PC-3 (cell line): ENCODE results near the gene B4GALNT3. TPM values are rescaled to one million over a fixed set of nuclear protein-coding genes. Genes with fewer than 3 reads are reported as not detected.

Experiments used
- ATAC-seq: fragments of 200-7000 bp; cut with Tn5 transposase; 2 replicates; pipeline ENCODE4 v1.9.1; 2020; ENCODE audit warnings: mild to moderate bottlenecking, moderate library complexity
- BruUV-seq: library from RNA; stranded (reverse); fragments of 400-500 nt; replicated peaks from 2 replicates; lab custom pipeline; 2021; lab: Mats Ljungman, UMichigan
- CTCF ChIA-PET: fragments of 300-600 bp; sonication (Branson Sonifier 250); formaldehyde crosslinking; loops from one replicate; lab custom pipeline; 2022; ENCODE audit warnings: antibody characterized with exemption; lab: Charles Lee
- POLR2A ChIA-PET: fragments of 300-600 bp; sonication (Branson Sonifier 250); formaldehyde crosslinking; loops from one replicate; lab custom pipeline; 2022; ENCODE audit warnings: antibody characterized with exemption; ENCODE audit not compliant: unreplicated experiment; lab: Charles Lee
- DNase-seq: peaks from one replicate; pipeline ENCODE4 v3.0.0-alpha.2; 2015
- H2AFZ ChIP-seq: fragments of 300-600 bp; sonication (generic); 2 replicates; pipeline ENCODE4 v1.6.0; 2016; ENCODE audit warnings: antibody characterized with exemption, low read length
- H3F3A ChIP-seq: fragments of 300-600 bp; sonication (generic); one replicate; pipeline ENCODE4 v1.6.0; 2017; ENCODE audit warnings: antibody characterized with exemption, low read length, control low read depth, mild to moderate bottlenecking; ENCODE audit not compliant: unreplicated experiment
- H3K27ac ChIP-seq: fragments of 300-600 bp; sonication (generic); 2 replicates; pipeline ENCODE4 v1.5.1; 2016; ENCODE audit warnings: mild to moderate bottlenecking, low read length
- H3K27me3 ChIP-seq: fragments of 300-600 bp; sonication (generic); 2 replicates; pipeline ENCODE4 v1.6.1; 2016; ENCODE audit warnings: low read length, mixed read lengths
- H3K36me3 ChIP-seq: fragments of 300-600 bp; sonication (generic); 2 replicates; pipeline ENCODE4 v1.6.1; 2016; ENCODE audit warnings: low read depth, mixed run types, low read length, mixed read lengths
- H3K4me1 ChIP-seq: fragments of 300-600 bp; sonication (generic); 2 replicates; pipeline ENCODE4 v1.5.1; 2016; ENCODE audit warnings: low read length; ENCODE audit not compliant: insufficient read depth
- H3K4me2 ChIP-seq: fragments of 300-600 bp; sonication (generic); 2 replicates; pipeline ENCODE4 v1.6.0; 2016; ENCODE audit warnings: low read length
- H3K4me3 ChIP-seq: fragments of 300-600 bp; sonication (generic); 2 replicates; pipeline ENCODE4 v1.5.1; 2016; ENCODE audit warnings: mild to moderate bottlenecking, low read length, mixed read lengths
- H3K79me2 ChIP-seq: fragments of 300-600 bp; sonication (generic); 2 replicates; pipeline ENCODE4 v1.6.1; 2017; ENCODE audit warnings: low read length, mixed read lengths
- H3K9ac ChIP-seq: fragments of 300-600 bp; sonication (generic); 2 replicates; pipeline ENCODE4 v1.6.0; 2016; ENCODE audit warnings: mild to moderate bottlenecking, low read length
- H3K9me2 ChIP-seq: fragments of 300-600 bp; sonication (generic); replicated peaks from 2 replicates; pipeline ENCODE4 v1.6.1; 2016; ENCODE audit warnings: mixed run types, low read length, mixed read lengths
- H3K9me3 ChIP-seq: fragments of 300-600 bp; sonication (generic); 2 replicates; pipeline ENCODE4 v1.6.1; 2016; ENCODE audit warnings: low read length, mixed read lengths
- H4K20me1 ChIP-seq: fragments of 300-600 bp; sonication (generic); 2 replicates; pipeline ENCODE4 v1.6.1; 2016; ENCODE audit warnings: low read length, mixed read lengths
- CTCF ChIP-seq: fragments of 300-600 bp; sonication (generic); conservative IDR thresholded peaks from 2 replicates; pipeline ENCODE4 v1.5.1; 2017; ENCODE audit warnings: antibody characterized with exemption, low read depth, mild to moderate bottlenecking, low read length
- EZH2 ChIP-seq: fragments of 300-600 bp; sonication (generic); IDR thresholded peaks from one replicate; pipeline ENCODE4 v1.6.1; 2017; ENCODE audit warnings: antibody characterized with exemption, mild to moderate bottlenecking, low read length; ENCODE audit not compliant: unreplicated experiment
- EZH2phosphoT487 ChIP-seq: fragments of 300-600 bp; sonication (generic); IDR thresholded peaks from 2 replicates; pipeline ENCODE4 v1.6.1; 2018; ENCODE audit warnings: mild to moderate bottlenecking, antibody characterized with exemption, low read length, borderline replicate concordance
- intact Hi-C: fragments of 100-400 bp; cut with micrococcal nuclease; formaldehyde crosslinking; loops from 2 replicates; pipeline ENCODE4 v1.9.0; 2023
- total RNA-seq: library from RNA; depleted of rRNA; stranded (reverse); fragments of >200 nt; gene quantifications from 2 replicates; pipeline ENCODE4 v1.2.3, GENCODE V29; 2014

B4GALNT3 gene
- total RNA-seq, 1 experiment from 2014 or later = 3.7 TPM

DNA sequence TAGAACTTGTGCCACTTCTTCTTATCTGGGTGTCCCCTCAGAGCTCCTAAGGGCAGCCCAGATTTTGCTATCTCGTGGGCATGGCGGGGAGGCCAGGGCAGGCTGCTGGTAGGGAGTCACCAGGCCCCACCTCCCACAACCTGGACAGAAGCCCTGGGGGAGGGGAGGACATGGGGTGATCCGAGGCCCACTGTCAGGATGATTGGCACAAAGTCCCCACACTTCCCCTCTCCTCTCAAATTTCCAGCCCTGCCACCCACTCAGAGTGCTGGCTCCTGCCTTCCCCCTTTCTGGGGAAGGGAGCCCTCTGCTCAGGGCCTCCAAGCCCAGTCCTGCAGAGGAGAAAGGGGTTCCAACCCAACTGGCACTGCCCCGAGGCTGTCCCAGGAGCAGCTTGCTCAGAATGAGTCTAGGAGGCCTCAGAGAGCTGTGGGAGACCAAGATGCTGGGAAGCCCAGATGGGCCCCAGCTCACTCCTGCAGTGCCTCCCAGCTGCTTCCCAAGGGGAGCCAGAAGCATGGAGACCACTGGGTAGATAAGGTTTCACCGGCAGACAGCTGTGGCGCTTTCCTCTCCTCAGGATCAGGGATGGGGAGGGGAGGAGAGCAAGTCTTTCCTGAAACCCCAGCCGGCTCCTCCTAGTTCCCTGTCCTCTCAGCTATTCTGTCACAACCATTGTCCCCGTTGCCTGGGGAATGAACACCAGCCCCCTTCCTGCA, 82.8 kb downstream of the B4GALNT3 start:
- intact Hi-C loops = loop anchor here (5.0 kb wide), 1 partner anchor 35 kb away; no protein-coding TSS in a partner anchor
- Histone ChIP-seq H3K4me3 (no peak overlapping the region), H2AFZ (no peak overlapping the region), H3K79me2 (no peaks in the 10 kb centered on the region), H3K27ac (no peak overlapping the region), H3K27me3 (no peaks in the 10 kb centered on the region), H3K9me3 (no peaks in the 10 kb centered on the region), H3K4me2 (no peak overlapping the region), H4K20me1 (no peaks in the 10 kb centered on the region), H3K36me3 (no peaks in the 10 kb centered on the region), H3F3A (no peaks in the 10 kb centered on the region), H3K9ac (no peak overlapping the region), H3K4me1 (peaks cover 22% of the 10 kb centered on the region), H3K9me2 (no peaks in the 10 kb centered on the region)
- no TSS peak for BruUV-seq
- POLR2A ChIA-PET = no interaction called here
- DNase-seq = no peak
- no peak for TF ChIP-seq CTCF
- TF ChIP-seq EZH2phosphoT487 = no peak
- no peak for TF ChIP-seq EZH2
- CTCF ChIA-PET = no interaction called here
- ATAC-seq = no peak

DNA sequence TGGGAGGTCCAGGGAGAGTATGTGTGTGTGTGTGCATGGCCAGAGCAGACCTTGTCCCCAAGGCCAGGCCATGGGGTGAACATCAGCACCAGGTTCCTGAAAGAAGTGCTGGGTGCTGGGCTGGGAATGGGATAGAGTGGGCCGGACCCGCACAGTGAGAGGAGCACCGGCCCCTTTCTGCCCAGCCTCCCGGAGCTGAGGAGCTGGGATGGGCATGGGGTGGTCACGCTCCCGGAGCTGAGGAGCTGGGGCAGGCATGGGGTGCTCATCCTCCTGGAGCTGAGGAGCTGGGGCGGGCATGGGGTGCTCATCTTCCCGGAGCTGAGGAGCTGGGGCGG, 83.3 kb downstream of the B4GALNT3 start:
- Histone ChIP-seq H3K9me2 (no peaks in the 10 kb centered on the region), H3K79me2 (no peaks in the 10 kb centered on the region), H3K27ac (no peak overlapping the region), H3K9ac (no peak overlapping the region), H3K27me3 (no peaks in the 10 kb centered on the region), H3K9me3 (no peaks in the 10 kb centered on the region), H4K20me1 (no peaks in the 10 kb centered on the region), H3F3A (no peaks in the 10 kb centered on the region), H3K4me1 (peaks cover 16% of the 10 kb centered on the region), H3K36me3 (no peaks in the 10 kb centered on the region), H3K4me2 (no peak overlapping the region), H3K4me3 (no peak overlapping the region), H2AFZ (no peak overlapping the region)
- ChIA-PET POLR2A (interaction anchor here (0.6 kb wide), 1 partner anchor 39 kb away, joined by 4 read pairs; no protein-coding TSS in a partner anchor), CTCF (no interaction called here)
- no TSS peak for BruUV-seq
- intact Hi-C loops = loop anchor here (5.0 kb wide), 1 partner anchor 36 kb away; no protein-coding TSS in a partner anchor
- no peak for TF ChIP-seq EZH2phosphoT487
- ATAC-seq = no peak
- DNase-seq = no peak

GRCh38 chr12:544142-544541, 84.4 kb downstream of the B4GALNT3 start:
- H4K20me1 ChIP-seq = no peaks in the 10 kb centered on the region
- H2AFZ ChIP-seq = no peak overlapping the region
- no peaks in the 10 kb centered on the region for H3K27me3 ChIP-seq
- no peak overlapping the region for H3K4me3 ChIP-seq
- CTCF ChIA-PET = no interaction called here
- H3K9ac ChIP-seq = no peak overlapping the region
- no TSS peak for BruUV-seq
- H3F3A ChIP-seq = no peaks in the 10 kb centered on the region
- POLR2A ChIA-PET = no interaction called here
- H3K9me3 ChIP-seq = no peaks in the 10 kb centered on the region
- H3K36me3 ChIP-seq = no peaks in the 10 kb centered on the region
- H3K79me2 ChIP-seq = no peaks in the 10 kb centered on the region
- TF ChIP-seq CTCF (no peak), EZH2 (no peak), EZH2phosphoT487 (no peak)
- H3K4me1 ChIP-seq = peaks cover 6% of the 10 kb centered on the region
- intact Hi-C loops = loop anchor here (5.0 kb wide), 1 partner anchor 37 kb away; no protein-coding TSS in a partner anchor
- H3K27ac ChIP-seq = no peak overlapping the region
- H3K4me2 ChIP-seq = no peak overlapping the region
- ATAC-seq (no peak), DNase-seq (no peak)
- H3K9me2 ChIP-seq = no peaks in the 10 kb centered on the region
